Natural killer cell (primary cell): ENCODE data around the gene ALLC. TPM values are rescaled to one million over a fixed set of nuclear protein-coding genes. Genes with fewer than 3 reads are reported as not detected.
A peak's percentile ranks its signal among the peaks of the same experiment; 100 is the strongest.

Experiments
- ATAC-seq, 3 donors: fragments of 150-1000 bp in 2 of 3; fragments of 200-7000 bp in 1 of 3; cut with Tn5 transposase; 1 replicate in 1 of 3; 2 replicates in 2 of 3; pipeline ENCODE4 v1.10.0; 2021; ENCODE audit warnings: mild to moderate bottlenecking in 2 of 3, moderate library complexity in 2 of 3
- DNase-seq, 2 donors: peaks; one replicate each; pipeline versions ENCODE4 v3.0.0 to v3.0.0-alpha.2; 2013 to 2021; ENCODE audit warnings: mixed read lengths in 1 of 2
- H3K27ac ChIP-seq: one replicate; pipeline ENCODE4 v1.5.1; 2013; ENCODE audit warnings: mild to moderate bottlenecking, low read length
- H3K27me3 ChIP-seq: one replicate; pipeline ENCODE4 v1.6.1; 2013; ENCODE audit warnings: low read length; ENCODE audit not compliant: control insufficient read depth, insufficient read depth
- H3K36me3 ChIP-seq: one replicate; pipeline ENCODE4 v1.6.1; 2013; ENCODE audit warnings: low read length; ENCODE audit not compliant: control insufficient read depth, insufficient read depth
- H3K4me1 ChIP-seq: one replicate; pipeline ENCODE4 v1.6.1; 2013; ENCODE audit warnings: low read length; ENCODE audit not compliant: control insufficient read depth, insufficient read depth
- H3K4me3 ChIP-seq: one replicate; pipeline ENCODE4 v1.5.1; 2013; ENCODE audit warnings: low read length
- H3K9me3 ChIP-seq: one replicate; pipeline ENCODE4 v1.6.1; 2013; ENCODE audit warnings: low read length; ENCODE audit not compliant: control insufficient read depth, insufficient read depth
- H3K27ac Mint-ChIP-seq, 2 donors: one replicate each; pipeline ENCODE4 v1.8.0; 2022; ENCODE audit warnings: mild to moderate bottlenecking in 2 of 2, mixed read lengths in 2 of 2, moderate library complexity in 1 of 2
- H3K27me3 Mint-ChIP-seq, 2 donors: one replicate each; pipeline ENCODE4 v1.8.0; 2022; ENCODE audit warnings: low read depth in 2 of 2, mixed read lengths in 2 of 2
- H3K36me3 Mint-ChIP-seq: one replicate; pipeline ENCODE4 v1.8.0; 2022; ENCODE audit warnings: mixed read lengths
- H3K4me1 Mint-ChIP-seq, 2 donors: one replicate each; pipeline ENCODE4 v1.8.0; 2022; ENCODE audit warnings: mixed read lengths in 2 of 2
- H3K4me3 Mint-ChIP-seq: one replicate; pipeline ENCODE4 v1.8.0; 2022; ENCODE audit warnings: mild to moderate bottlenecking, moderate library complexity, mixed read lengths
- H3K9me3 Mint-ChIP-seq, 2 donors: one replicate each; pipeline ENCODE4 v1.8.0; 2022; ENCODE audit warnings: mixed read lengths in 2 of 2
- CTCF ChIP-seq: fragments of 200-600 bp; IDR thresholded peaks from one replicate; pipeline ENCODE4 v1.8.0; 2022; ENCODE audit warnings: antibody characterized with exemption
- WGBS: methylation state at CpG from one replicate; pipeline ENCODE4 v1.1.7; 2013; ENCODE audit warnings: missing lambda C conversion rate; ENCODE audit not compliant: insufficient coverage; 5-methylcytosine and 5-hydroxymethylcytosine counted together
- intact Hi-C: fragments of 100-400 bp; cut with micrococcal nuclease; formaldehyde crosslinking; loops from one replicate; pipeline ENCODE4 v1.14.2; 2022
- total RNA-seq, 4 donors: library from RNA; stranded (reverse); fragments of 120-200 nt in 1 of 4; gene quantifications; one replicate each; pipeline versions ENCODE4 v1.2.3 to v1.2.4, GENCODE V29; 2013 to 2022

Gene ALLC
- total RNA-seq, 3 donors from 2014 or later (not counting 1 experiment from before 2014, with no cell fraction given) = not detected

GRCh38 chr2:3631851-3632659 is 25.9 kb upstream of the ALLC start:
- Histone ChIP-seq H3K27ac (no peak overlapping the region), H3K9me3 (no peaks in the 10 kb centered on the region), H3K4me3 (no peak overlapping the region), H3K36me3 (no peaks in the 10 kb centered on the region), H3K4me1 (no peaks in the 10 kb centered on the region), H3K27me3 (no peaks in the 10 kb centered on the region)
- peak in 1 of 2 donors; percentile 0 for DNase-seq
- H3K27me3 Mint-ChIP-seq = no peaks in the 10 kb centered on the region
- H3K4me3 Mint-ChIP-seq = no peak overlapping the region
- ATAC-seq = no peak
- WGBS = 87% methylated on average over 26 of the region's 26 CpGs
- H3K9me3 Mint-ChIP-seq = no peaks in the 10 kb centered on the region
- H3K27ac Mint-ChIP-seq = no peak overlapping the region
- intact Hi-C loops = no loop called here
- no peaks in the 10 kb centered on the region for H3K36me3 Mint-ChIP-seq
- TF ChIP-seq CTCF = no peak
- no peaks in the 10 kb centered on the region for H3K4me1 Mint-ChIP-seq

- Histone ChIP-seq H3K36me3 (no peaks in the 10 kb centered on the region), H3K27me3 (no peaks in the 10 kb centered on the region), H3K9me3 (no peaks in the 10 kb centered on the region), H3K4me3 (no peak overlapping the region), H3K4me1 (no peaks in the 10 kb centered on the region), H3K27ac (no peak overlapping the region)
- Mint-ChIP-seq H3K9me3 (no peaks in the 10 kb centered on the region), H3K4me3 (no peak overlapping the region), H3K27me3 (no peaks in the 10 kb centered on the region), H3K27ac (no peak overlapping the region), H3K4me1 (no peaks in the 10 kb centered on the region), H3K36me3 (no peaks in the 10 kb centered on the region)
- DNase-seq = peak in 1 of 2 donors; percentile 12
- no peak for TF ChIP-seq CTCF
- ATAC-seq = no peak
- intact Hi-C loops = no loop called here
- WGBS = 87% methylated on average over 33 of the region's 33 CpGs
Observed at GRCh38 chr2:3633089-3633981, 24.7 kb upstream of the ALLC start.

- H3K9me3 Mint-ChIP-seq = no peaks in the 10 kb centered on the region
- no peak overlapping the region for H3K4me3 ChIP-seq
- 81% methylated on average over 11 of the region's 11 CpGs for WGBS
- no peaks in the 10 kb centered on the region for H3K36me3 ChIP-seq
- no peak for TF ChIP-seq CTCF
- no peaks in the 10 kb centered on the region for H3K27me3 ChIP-seq
- peaks cover 0 to 2% of the 10 kb centered on the region in 2 donors for H3K27me3 Mint-ChIP-seq
- H3K27ac ChIP-seq = no peak overlapping the region
- no peak overlapping the region for H3K4me3 Mint-ChIP-seq
- DNase-seq (no peak), ATAC-seq (no peak)
- no peak overlapping the region for H3K27ac Mint-ChIP-seq
- H3K4me1 Mint-ChIP-seq = no peaks in the 10 kb centered on the region
- intact Hi-C loops = no loop called here
- H3K9me3 ChIP-seq = no peaks in the 10 kb centered on the region
- no peaks in the 10 kb centered on the region for H3K4me1 ChIP-seq
- H3K36me3 Mint-ChIP-seq = no peaks in the 10 kb centered on the region
Observed at GRCh38 chr2:3633982-3634595, 23.9 kb upstream of the ALLC start.
